GM19463 (cell line): ENCODE measurements around the gene LRRTM4.

ENCODE experiments used
- ATAC-seq: cut with Tn5 transposase; IDR thresholded peaks from one replicate; pipeline ENCODE4 v1.9.1; 2021; ENCODE audit warnings: mild to moderate bottlenecking, moderate library complexity; ENCODE audit not compliant: unreplicated experiment

Gene LRRTM4

DNA sequence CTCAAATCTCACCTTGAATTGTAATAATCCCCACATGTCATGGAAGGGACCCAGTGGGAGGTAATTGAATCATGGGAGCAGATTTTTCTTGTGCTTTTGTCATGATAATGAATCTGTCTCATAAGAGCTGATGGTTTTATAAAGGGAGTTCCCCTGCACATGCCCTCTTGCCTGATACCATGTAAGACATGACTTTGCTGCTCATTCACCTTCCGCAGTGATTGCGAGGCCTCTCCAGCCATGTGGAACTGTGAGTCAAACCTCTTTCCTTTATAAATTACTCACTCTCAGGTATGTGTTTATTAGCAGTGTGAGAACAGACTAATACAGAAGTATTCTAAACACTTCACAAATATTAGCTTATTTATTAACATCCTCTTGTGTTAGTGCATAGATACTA lies 516.7 kb downstream of the LRRTM4 start:
- ATAC-seq, result no peak

GRCh38 chr2:77001895-77002294 lies 520.3 kb downstream of the LRRTM4 start:
- no peak for ATAC-seq

DNA sequence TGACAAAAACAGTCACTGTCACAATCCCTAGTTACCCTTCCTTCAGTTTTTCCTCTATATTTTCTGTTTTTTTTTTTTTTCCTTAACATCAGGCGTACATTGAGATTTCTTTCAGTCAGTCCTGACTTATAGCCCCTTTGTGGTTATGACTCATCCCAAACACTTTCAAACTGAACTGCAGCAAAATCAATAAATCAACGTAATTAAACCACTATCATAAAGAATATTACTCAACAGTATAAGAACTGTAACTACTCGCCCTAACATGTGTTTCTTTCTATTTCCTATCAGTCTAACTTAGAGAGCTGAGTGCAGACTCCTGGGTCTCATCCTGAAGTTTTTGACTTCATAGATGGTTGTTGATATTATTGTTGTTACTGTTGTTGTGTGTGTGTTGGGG lies 523.5 kb downstream of the LRRTM4 start:
- ATAC-seq, result no peak

DNA sequence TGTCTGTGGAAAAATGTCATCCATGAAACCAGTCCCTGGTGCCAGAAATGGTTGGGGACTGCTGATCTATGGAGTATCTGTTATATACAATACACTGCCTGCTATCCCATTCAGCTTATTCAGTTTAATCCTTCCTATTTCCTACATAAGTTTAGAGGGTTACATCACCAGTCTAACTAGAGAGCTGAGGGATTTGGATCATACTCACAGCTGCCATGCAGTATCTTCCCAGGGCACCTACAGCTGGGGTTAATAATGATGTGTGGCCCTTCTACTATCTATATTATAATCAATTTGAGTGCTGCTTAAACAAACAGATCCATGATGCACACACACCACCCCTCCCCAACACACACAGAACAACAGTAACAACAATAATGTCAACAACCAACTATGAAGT lies 524.0 kb downstream of the LRRTM4 start:
- no peak for ATAC-seq

DNA sequence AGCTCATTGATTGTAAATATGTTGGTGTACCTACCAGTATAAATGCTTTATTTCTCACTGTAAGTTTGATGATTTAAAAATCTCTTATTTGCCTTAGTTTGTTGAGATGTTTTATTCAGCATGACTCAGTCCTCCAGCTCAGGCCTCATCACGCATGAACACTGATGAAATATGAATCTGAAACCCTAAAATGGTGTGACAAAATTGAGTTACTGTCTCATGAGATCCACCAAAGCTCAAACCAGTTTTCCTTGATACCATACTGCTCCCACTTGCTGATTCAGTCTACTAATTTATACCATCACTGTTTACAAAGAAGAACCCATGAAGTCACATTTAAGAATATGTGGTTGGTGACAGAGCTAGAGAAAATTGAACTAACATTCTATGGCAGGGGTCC lies 524.9 kb downstream of the LRRTM4 start:
- no peak for ATAC-seq

DNA sequence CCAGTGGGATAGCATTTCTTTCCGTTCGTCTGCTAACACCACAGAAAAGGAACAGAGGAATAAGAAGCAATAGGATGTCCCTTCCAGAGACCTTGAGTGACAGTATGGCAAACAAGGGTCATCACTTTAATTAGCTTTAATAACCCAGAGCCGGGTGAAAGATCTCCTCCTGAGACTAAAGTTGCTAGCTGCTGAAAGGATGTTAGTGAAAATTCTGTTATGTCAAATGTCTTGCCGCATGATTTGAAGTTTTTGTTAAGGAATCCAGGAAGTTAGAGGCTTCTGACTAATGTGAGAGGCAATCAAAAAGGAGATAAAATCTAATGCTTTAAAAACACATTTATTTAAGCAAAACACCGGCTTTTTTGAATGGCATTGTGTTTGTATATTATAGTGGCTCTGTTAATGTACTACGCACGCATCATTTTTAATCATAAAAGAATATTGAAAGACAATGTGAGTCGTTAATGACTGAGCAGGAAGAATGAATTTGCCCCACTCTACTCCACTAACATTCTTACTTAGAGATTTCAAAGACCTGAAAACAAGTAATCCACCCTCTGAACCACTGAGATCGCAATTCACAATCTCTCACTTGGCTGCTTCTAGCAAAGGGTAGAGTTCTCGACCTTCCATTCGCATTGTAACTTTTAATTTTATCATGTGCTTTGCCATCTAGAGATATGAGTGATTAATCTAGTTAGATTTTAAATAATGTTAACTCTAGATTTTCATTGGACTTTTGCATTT lies 536.6 kb downstream of the LRRTM4 start:
- ATAC-seq, result no peak

DNA sequence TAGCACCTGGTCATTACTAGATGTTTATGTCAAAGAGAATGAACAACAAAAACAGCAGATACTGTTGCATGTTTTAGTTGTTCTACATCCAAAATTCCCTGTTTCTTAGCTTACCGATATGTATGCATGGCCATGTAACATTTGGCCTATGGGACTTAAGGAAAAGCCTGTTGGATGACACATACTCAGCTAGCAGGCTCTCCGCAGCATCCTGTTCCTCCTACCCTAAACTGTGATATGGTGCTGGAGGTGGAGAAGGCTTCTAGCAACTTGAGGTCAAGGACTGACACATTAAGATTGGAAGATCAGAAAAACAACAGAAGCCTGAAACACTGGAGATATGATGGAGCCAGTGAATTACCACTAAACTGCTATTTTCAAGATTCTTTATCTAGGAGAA lies 537.8 kb downstream of the LRRTM4 start:
- ATAC-seq, result no peak

DNA sequence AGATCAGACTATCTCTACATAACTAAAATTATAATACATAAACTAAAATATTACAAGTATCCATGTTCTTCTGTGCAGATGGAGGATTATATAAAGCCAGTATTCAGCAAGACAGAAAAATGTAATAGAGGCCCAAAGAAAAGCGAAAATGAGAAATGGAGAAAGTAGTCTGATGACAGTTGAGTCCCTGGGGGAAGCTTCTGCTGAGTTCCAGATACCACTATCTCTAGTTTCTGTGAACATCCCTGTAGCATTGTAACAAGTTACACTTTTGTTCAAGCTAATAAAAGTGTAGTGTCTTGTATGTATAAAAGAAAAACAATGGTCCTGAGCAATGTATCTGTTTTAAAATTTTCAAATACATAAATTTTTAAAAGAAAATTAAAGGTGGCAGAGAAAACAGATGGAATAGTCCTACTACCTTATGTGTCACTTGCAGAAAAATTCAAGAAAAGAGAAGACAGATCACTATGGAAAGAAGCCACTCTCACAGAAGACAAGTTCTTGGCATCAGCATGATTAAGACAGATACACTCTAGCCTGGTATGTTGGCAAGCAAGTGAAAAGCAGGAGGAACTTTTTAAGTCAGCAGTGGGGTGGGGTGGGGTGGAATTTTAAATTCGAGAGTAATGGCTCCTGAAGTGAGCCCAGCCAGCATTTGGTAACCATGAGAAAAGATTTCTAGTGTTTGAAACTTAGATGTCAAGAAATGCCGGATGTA lies 541.9 kb downstream of the LRRTM4 start:
- ATAC-seq, result no peak

DNA sequence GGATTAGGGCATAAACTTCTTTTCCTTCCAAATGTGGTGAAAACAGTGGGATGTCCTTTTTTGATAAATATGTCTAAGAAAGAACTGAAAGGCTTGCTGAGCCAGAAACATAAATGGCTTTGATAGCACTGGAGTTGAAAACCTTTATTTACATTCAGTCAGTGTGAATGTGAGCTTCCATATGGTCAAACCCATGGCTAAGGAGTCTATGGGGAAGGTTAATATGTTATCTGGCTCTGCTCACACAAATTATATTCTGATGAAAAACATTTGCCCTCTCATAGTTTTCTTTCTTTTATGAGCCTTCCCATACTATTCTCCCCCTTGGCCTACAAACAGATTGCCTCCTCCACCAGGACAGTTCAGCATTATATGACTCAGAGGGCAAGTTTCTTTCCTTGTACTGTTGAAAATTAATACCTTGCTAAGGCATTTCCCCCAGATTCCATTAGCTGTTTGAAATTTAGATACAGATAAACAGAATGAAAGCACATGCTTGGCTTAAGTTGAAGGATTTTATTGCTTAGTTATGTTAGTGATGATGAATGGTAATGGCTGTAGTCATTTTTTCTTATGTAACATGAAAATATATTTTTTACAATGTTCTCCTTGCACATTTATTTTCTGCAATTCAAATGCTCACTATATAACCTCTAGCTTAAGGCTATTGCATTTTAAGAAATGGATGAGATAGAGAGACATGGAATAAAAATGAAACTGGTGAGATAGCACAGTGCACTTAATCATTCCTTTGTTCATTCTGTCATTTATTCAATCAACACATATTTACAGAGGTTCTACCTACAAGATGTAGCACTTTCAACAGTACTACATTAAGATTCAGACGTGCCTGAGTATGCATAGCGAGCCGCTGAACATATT lies 544.1 kb downstream of the LRRTM4 start:
- no peak for ATAC-seq

DNA sequence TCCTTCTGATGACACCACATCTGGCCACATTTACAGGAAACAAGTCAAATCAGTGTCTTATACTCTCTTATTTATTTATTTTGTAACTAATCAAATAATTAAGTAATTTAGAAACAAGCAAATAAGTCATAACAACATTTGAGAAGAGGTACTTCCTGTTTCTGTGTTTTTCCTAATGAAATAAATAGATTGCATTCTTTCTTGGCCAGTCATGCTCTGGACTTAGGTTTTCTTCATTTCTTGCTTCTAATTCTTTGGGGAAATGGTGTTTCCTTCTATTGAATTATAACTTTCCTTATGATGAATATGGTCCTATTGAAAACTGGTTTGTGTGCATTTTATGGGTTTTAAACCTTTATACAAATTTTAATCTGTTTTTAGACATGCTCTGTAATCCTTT lies 546.4 kb downstream of the LRRTM4 start:
- no peak for ATAC-seq

DNA sequence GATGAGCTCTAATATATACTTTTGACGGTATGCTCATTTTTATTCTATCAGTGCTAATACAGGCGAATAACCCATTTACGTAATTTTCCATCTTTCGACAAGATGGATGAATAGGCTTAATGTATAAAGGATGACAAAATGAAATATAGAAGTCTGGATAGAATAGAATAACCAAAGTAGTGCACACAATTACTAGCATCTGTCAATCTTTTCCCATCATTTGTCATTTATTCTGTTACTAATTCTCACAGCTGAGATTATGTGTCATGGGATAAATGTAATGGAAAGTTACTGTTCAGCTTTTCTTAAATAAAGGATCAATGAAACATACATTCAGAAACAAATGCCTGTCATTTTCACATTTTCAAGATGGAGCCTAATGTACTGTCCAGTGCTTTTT lies 548.6 kb downstream of the LRRTM4 start:
- ATAC-seq, result no peak

- ATAC-seq, result no peak
Observed at GRCh38 chr2:76965772-76966171, 556.4 kb downstream of the LRRTM4 start.

GRCh38 chr2:76958749-76959148 lies 563.4 kb downstream of the LRRTM4 start:
- no peak for ATAC-seq

DNA sequence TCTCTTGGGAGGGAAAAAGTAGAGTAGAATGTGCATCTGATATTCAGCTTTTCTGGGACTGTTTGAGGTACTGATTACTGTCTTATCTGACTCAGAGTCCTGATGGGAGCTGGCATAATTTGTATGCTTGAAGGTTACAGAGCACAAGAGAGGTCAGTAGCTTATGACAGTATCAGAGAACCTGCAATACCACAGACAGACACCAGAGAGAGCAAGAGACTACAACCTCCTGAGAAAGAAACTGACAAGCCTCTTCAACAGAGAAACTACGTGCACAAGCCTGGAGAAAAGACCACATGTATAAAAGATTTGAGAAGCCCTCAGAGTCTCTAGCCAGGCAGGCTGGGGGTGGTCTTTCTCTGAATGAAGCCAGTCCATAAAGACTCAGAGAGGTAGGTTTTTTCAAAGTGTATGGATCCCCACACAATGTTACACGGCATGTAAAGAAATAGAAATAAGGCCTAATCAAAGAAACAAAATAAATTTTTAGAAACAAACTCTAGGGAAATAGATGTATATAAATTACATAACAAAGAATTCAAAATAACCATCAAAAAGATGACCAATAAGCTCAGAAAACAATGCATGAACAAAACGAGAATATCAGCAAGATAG lies 568.3 kb downstream of the LRRTM4 start:
- ATAC-seq, result peak; percentile 86

- ATAC-seq, result no peak
Observed at GRCh38 chr2:76946631-76947145, 575.5 kb downstream of the LRRTM4 start.

DNA sequence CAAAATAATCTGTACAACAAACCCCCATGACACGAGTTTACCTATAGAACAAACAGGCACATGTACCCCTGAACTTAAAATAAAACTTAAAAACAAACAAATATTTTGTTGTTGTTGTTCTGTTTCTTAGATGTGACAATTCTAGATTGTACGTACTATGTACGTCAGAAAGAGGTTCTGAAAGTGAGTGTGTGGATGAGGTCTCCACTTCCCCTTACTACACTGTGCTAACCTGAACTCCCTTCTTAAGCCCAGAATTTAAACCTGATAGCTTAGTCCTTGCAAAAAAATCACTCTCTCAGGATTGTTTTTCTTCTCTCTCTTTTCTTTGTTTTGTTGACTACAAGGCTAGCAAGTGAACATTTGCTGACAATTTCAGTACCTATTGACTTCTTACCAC lies 581.6 kb downstream of the LRRTM4 start:
- no peak for ATAC-seq

- ATAC-seq, result no peak
Observed at GRCh38 chr2:76938153-76938552, 584.0 kb downstream of the LRRTM4 start.

DNA sequence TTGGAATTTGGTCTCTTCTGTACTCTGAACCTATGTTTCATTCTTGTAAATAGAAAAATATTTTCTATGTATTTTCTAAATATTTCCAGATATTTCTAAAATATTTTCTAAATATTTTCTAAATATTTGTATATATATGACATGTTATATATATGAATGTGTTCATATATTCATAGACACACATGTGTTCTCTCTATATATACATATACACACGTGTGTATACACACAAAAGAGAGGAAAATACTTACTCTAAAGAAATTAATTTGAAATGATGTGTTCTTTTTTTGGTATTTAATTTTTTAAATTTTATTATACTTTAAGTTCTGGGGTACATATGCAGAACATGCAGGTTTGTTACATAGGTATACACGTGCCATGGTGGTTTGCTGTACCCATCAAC lies 589.6 kb downstream of the LRRTM4 start:
- no peak for ATAC-seq

DNA sequence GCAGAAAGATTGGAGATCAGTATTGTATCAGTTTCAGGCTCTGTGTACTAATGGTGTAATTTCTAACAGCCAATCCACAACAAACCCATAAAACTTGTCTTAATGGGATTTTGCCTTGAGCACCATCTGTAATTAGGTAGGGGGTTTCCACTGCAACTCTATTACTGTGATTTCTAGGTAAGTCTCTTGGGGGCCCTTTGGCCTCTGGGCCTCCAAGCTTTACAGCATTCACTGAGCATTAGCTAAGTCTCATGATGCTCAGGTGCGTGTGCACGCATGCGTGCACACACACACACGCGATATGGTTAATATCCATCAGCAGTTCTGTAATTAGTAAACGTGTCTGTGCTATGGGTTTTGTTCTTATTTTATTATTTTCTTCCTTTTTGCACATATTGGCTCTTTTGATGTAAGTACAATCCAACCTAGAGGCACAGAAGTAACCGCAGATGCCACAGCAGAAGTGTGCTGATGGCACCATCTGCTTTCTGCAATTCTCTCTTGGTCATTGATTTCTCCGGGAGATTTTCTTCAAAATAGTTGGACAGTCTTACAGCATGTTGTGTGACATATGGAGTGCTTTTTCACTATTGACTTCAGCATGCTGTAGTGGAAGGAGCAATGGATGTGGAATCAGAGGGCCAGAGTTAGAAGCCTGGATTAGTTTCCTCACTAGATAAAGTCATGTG lies 592.0 kb downstream of the LRRTM4 start:
- ATAC-seq, result no peak

GRCh38 chr2:76928026-76928425 lies 594.1 kb downstream of the LRRTM4 start:
- ATAC-seq, result no peak
